B cell (primary cell): ENCODE measurements around the gene SLC1A2. TPM values are rescaled to one million over a fixed set of nuclear protein-coding genes. Genes with fewer than 3 reads are reported as not detected.

ENCODE experiments used
- ATAC-seq: fragments of 200-7000 bp; cut with Tn5 transposase; one replicate; pipeline ENCODE4 v1.10.0; 2021; ENCODE audit warnings: low read depth, mild to moderate bottlenecking, moderate number of reproducible peaks, moderate library complexity
- CTCF ChIA-PET: fragments of 350-600 bp; sonication (Branson Sonifier 250); formaldehyde crosslinking; loops from one replicate; lab custom pipeline; 2021; ENCODE audit warnings: antibody characterized with exemption, inconsistent platforms; lab: Charles Lee
- POLR2A ChIA-PET: fragments of 350-600 bp; sonication (Branson Sonifier 250); formaldehyde crosslinking; loops from one replicate; lab custom pipeline; 2021; ENCODE audit warnings: antibody characterized with exemption; lab: Charles Lee
- DNase-seq: peaks from one replicate; pipeline ENCODE4 v3.0.0; 2013
- H2AFZ ChIP-seq: 2 replicates; pipeline ENCODE4 v1.6.1; 2012; ENCODE audit warnings: mild to moderate bottlenecking, low read depth, low read length; ENCODE audit not compliant: insufficient read depth, poor library complexity, severe bottlenecking
- H3K27ac ChIP-seq, 2 donors: 1 replicate in 1 of 2; 2 replicates in 1 of 2; pipeline ENCODE4 v1.5.1; 2012 to 2013; ENCODE audit warnings: low read length in 2 of 2, mild to moderate bottlenecking in 2 of 2, moderate library complexity in 1 of 2
- H3K27me3 ChIP-seq, 4 experiments: fragments of 200-600 bp in 1 of 4; sonication (generic) in 1 of 4; replicated peaks in 1 of 4; 1 replicate in 2 of 4; 2 replicates in 2 of 4; pipeline versions ENCODE4 v1.6.1 to v1.7.0; 2013 to 2016; ENCODE audit warnings: low read length in 3 of 4, mild to moderate bottlenecking in 2 of 4, mixed read lengths in 1 of 4, moderate library complexity in 1 of 4; ENCODE audit not compliant: insufficient read depth in 4 of 4, control insufficient read depth in 3 of 4; ENCODE audit errors: control extremely low read depth in 1 of 4
- H3K36me3 ChIP-seq, 2 experiments: replicated peaks in 1 of 2; 1 replicate in 1 of 2; 2 replicates in 1 of 2; pipeline versions ENCODE4 v1.6.1 to v1.7.1; 2013; ENCODE audit warnings: low read length in 1 of 2; ENCODE audit not compliant: insufficient read depth in 2 of 2, control insufficient read depth in 1 of 2; ENCODE audit errors: control extremely low read depth in 1 of 2, extremely low read depth in 1 of 2
- H3K4me1 ChIP-seq, 2 donors: fragments of 200-600 bp in 1 of 2; sonication (generic) in 1 of 2; 1 replicate in 1 of 2; 2 replicates in 1 of 2; pipeline versions ENCODE4 v1.5.1 to v1.6.1; 2013 to 2017; ENCODE audit warnings: low read length in 2 of 2; ENCODE audit not compliant: control insufficient read depth in 2 of 2, insufficient read depth in 2 of 2
- H3K4me2 ChIP-seq: replicated peaks from 2 replicates; pipeline ENCODE3; 2012; ENCODE audit warnings: mild to moderate bottlenecking, low read depth, low read length; ENCODE audit not compliant: poor library complexity, severe bottlenecking
- H3K4me3 ChIP-seq, 5 experiments: fragments of 200-600 bp in 1 of 5; sonication (generic) in 1 of 5; 1 replicate in 3 of 5; 2 replicates in 2 of 5; pipeline versions ENCODE4 v1.5.1 to v1.7.0; 2011 to 2016; ENCODE audit warnings: low read length in 4 of 5, mild to moderate bottlenecking in 4 of 5, low read depth in 2 of 5, control low read depth in 1 of 5, moderate library complexity in 1 of 5; ENCODE audit not compliant: insufficient read depth in 1 of 5; ENCODE audit errors: control extremely low read depth in 1 of 5, extremely low read depth in 1 of 5
- H3K79me2 ChIP-seq: fragments of 200-600 bp; sonication (generic); one replicate; pipeline ENCODE4 v1.6.0; 2016; ENCODE audit warnings: low read length; ENCODE audit not compliant: control insufficient read depth, insufficient read depth
- H3K9ac ChIP-seq: fragments of 200-600 bp; sonication (generic); 2 replicates; pipeline ENCODE4 v1.6.1; 2017; ENCODE audit warnings: mild to moderate bottlenecking, low read length, moderate library complexity
- H3K9me3 ChIP-seq, 3 donors: one replicate each; pipeline versions ENCODE4 v1.6.1 to v1.7.1; 2013; ENCODE audit warnings: low read length in 2 of 3; ENCODE audit not compliant: control insufficient read depth in 2 of 3, insufficient read depth in 1 of 3; ENCODE audit errors: control extremely low read depth in 1 of 3
- H4K20me1 ChIP-seq: 2 replicates; pipeline ENCODE4 v1.6.0; 2012; ENCODE audit warnings: mild to moderate bottlenecking, low read length; ENCODE audit not compliant: insufficient read depth, control insufficient read depth, poor library complexity, severe bottlenecking
- H3K27ac Mint-ChIP-seq: one replicate; pipeline ENCODE4 v1.8.0; 2021; ENCODE audit warnings: mixed read lengths
- H3K27me3 Mint-ChIP-seq: one replicate; pipeline ENCODE4 v1.8.0; 2021; ENCODE audit warnings: mixed read lengths
- H3K4me1 Mint-ChIP-seq: one replicate; pipeline ENCODE4 v1.8.0; 2021; ENCODE audit warnings: mixed read lengths
- H3K4me3 Mint-ChIP-seq: one replicate; pipeline ENCODE4 v1.8.0; 2021; ENCODE audit warnings: mixed read lengths
- H3K9me3 Mint-ChIP-seq: one replicate; pipeline ENCODE4 v1.8.0; 2022; ENCODE audit warnings: mixed read lengths; ENCODE audit not compliant: insufficient read depth
- CTCF ChIP-seq: fragments of 200-600 bp; IDR thresholded peaks from one replicate; pipeline ENCODE4 v1.8.0; 2022; ENCODE audit warnings: antibody characterized with exemption, mild to moderate bottlenecking
- EZH2 ChIP-seq: IDR thresholded peaks from 2 replicates; pipeline ENCODE4 v1.6.1; 2012; ENCODE audit warnings: borderline replicate concordance, low read depth, mild to moderate bottlenecking, moderate library complexity, low read length; ENCODE audit not compliant: insufficient read depth, poor library complexity, severe bottlenecking
- WGBS: methylation state at CpG from one replicate; pipeline ENCODE4 v1.1.5; 2013; ENCODE audit warnings: missing lambda C conversion rate; ENCODE audit not compliant: insufficient coverage; 5-methylcytosine and 5-hydroxymethylcytosine counted together
- intact Hi-C: fragments of 100-400 bp; cut with micrococcal nuclease; formaldehyde crosslinking; loops from one replicate; pipeline ENCODE4 v1.10.0; 2022
- polyA plus RNA-seq: library from polyadenylated mRNA; depleted of rRNA; stranded (reverse); fragments of >200 nt; gene quantifications from 2 replicates; pipeline ENCODE4 v1.2.3, GENCODE V29; 2012
- total RNA-seq, 2 donors: library from RNA; stranded (reverse); fragments of 120-200 nt in 1 of 2; gene quantifications; 1 replicate in 1 of 2; 2 replicates in 1 of 2; pipeline versions ENCODE4 v1.2.3 to v1.2.4, GENCODE V29; 2013 to 2022

Gene SLC1A2
- total and polyA plus RNA-seq, 2 donors (not counting 1 experiment from before 2014, with no cell fraction given) = not detected

GRCh38 chr11:35208795-35209194 is 210.6 kb downstream of the SLC1A2 start:
- Mint-ChIP-seq H3K4me3 (no peak overlapping the region), H3K27ac (no peak overlapping the region), H3K27me3 (no peaks in the 10 kb centered on the region), H3K4me1 (peaks cover 47% of the 10 kb centered on the region), H3K9me3 (no peaks in the 10 kb centered on the region)
- ChIA-PET POLR2A (no interaction called here), CTCF (interaction anchor here (1.0 to 1.1 kb wide), 2 partner anchors 10 to 211 kb away, joined by 3 read pairs; no protein-coding TSS in a partner anchor)
- Histone ChIP-seq H3K9ac (no peak overlapping the region), H3K9me3 (peaks cover 0 to 3% (median 0%) of the 10 kb centered on the region in 3 donors), H3K4me2 (no peak overlapping the region), H4K20me1 (no peaks in the 10 kb centered on the region), H3K27ac (no peak overlapping the region), H3K4me3 (no peak overlapping the region), H3K36me3 (peaks cover 3 to 69% of the 10 kb centered on the region in 2 experiments), H3K27me3 (no peaks in the 10 kb centered on the region), H2AFZ (no peak overlapping the region), H3K79me2 (peaks cover 19% of the 10 kb centered on the region), H3K4me1 (peaks cover 26 to 27% of the 10 kb centered on the region in 2 donors)
- ATAC-seq (no peak), DNase-seq (no peak)
- intact Hi-C loops = no loop called here
- no peak for TF ChIP-seq CTCF
- no peak for TF ChIP-seq EZH2
- WGBS = 66% methylated on average over 2 of the region's 4 CpGs

GRCh38 chr11:35207471-35208403 is 211.6 kb downstream of the SLC1A2 start:
- no peak overlapping the region for H3K4me3 Mint-ChIP-seq
- H2AFZ ChIP-seq = no peak overlapping the region

More at GRCh38 chr11:35207471-35208403, 211.6 kb downstream of the SLC1A2 start:
- H3K4me3 ChIP-seq = no peak overlapping the region
- DNase-seq (no peak), ATAC-seq (no peak)
- no peak for TF ChIP-seq CTCF
- TF ChIP-seq EZH2 = no peak
- H3K9me3 ChIP-seq = peaks cover 0 to 3% (median 0%) of the 10 kb centered on the region in 3 donors
- H3K9me3 Mint-ChIP-seq = no peaks in the 10 kb centered on the region
- peaks cover 3 to 77% of the 10 kb centered on the region in 2 experiments for H3K36me3 ChIP-seq
- WGBS = no CpG with 5 or more reads among the region's 10 CpGs
- no peaks in the 10 kb centered on the region for H3K27me3 Mint-ChIP-seq
- ChIA-PET CTCF (no interaction called here), POLR2A (no interaction called here)
- no peaks in the 10 kb centered on the region for H3K27me3 ChIP-seq
- H3K4me1 Mint-ChIP-seq = peaks cover 45% of the 10 kb centered on the region
- H4K20me1 ChIP-seq = no peaks in the 10 kb centered on the region
- no peak overlapping the region for H3K9ac ChIP-seq
- peaks cover 17% of the 10 kb centered on the region for H3K79me2 ChIP-seq
- peak overlapping the region; percentile 2 for H3K27ac Mint-ChIP-seq
- intact Hi-C loops = no loop called here
- peaks cover 16 to 17% of the 10 kb centered on the region in 2 donors for H3K4me1 ChIP-seq
- H3K27ac ChIP-seq = no peak overlapping the region
- no peak overlapping the region for H3K4me2 ChIP-seq
